Raji (cell line): Measurements from ENCODE around the gene FGD3.

Experiments used
- POLR2A ChIP-seq: IDR thresholded peaks from 2 replicates; pipeline ENCODE4 v1.6.1; 2011; ENCODE audit warnings: low read depth, low read length, control low read depth; ENCODE audit not compliant: insufficient read depth

The FGD3 gene

DNA sequence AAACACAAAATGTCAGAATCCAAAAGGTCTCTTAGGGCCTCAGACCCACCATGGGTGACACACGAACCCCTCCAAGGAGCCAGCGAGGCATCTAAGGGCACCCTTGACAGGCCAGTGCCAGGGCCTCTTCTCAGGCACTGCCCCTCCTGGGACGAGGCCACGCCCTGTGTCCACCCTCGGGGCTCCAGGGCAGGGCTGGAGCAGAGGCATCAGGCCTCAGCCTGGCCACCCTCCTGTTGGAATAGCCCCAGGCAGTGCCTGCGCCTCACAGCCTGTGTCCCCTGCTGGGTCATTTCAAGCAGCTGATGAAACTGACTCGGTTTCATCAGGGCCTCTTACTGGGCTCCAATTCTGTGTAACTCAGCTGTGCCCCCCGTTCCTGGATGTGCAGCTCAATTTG, 78.4 kb downstream of the FGD3 start:
- no peak for TF ChIP-seq POLR2A

DNA sequence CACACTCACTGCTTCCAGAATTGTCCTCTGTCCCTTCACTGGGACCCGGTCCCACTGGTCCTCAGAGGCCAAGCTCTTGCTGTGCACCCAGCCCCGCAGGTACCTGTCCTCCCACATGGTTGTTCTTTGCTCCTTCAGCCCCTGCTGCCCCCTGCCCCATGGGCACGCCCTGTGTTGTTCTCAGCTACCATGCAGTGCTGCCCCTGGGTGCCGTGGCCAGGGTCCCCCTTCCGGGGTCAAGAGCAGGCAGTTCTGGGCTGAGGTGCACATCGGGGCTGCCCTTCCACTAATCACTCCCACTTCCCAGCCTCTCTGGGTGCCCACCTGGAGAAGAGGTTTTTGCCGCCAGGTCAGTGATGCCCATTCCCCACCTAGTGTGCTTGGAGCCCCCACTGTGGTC, 79.3 kb downstream of the FGD3 start:
- TF ChIP-seq POLR2A = no peak

DNA sequence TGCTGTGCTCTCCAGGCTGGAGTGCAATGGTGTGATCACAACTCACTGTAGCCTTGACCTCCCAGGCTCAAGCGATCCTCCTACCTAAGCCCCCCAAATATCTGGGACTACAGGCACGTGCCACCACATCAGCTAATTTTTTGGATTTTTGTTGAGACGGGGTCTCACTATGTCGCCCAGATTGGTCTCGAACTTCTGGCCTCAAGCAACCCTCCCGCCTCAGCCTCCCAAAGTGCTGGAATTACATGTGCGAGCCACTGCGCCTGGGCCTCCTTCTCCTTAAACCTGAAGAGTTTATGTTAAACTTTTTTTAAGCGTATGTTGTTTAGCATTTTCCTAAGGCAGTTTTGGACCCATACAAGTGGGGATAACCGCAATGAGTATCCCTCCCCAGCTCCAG, 80.4 kb downstream of the FGD3 start:
- no peak for TF ChIP-seq POLR2A

DNA sequence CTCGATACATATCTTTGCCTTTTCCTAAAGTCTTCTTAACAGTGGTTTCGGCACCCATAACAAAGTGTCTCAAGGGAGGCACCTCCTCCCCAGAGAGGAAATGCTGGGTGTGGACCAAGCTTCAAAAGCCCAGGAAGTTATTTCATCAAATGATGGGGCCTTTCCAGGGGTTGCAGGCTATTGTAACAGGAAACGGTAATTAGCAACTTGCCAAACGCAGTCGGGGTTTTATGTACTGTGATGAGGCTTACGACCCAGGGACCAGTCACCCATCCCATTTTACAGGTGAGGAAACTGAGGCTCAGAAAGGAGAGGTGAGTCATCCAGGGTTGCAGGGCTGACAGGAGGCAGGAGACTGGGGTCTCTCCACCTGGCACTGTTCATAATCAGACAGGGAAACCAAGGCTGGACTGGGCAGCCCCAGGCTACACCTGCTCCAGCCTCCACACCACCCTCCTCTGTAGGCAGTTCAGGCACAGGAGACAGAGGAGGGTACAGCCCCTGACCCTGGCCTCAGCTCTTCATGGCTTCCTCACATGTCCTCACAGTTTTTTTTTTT, 81.2 kb downstream of the FGD3 start:
- no peak for TF ChIP-seq POLR2A

DNA sequence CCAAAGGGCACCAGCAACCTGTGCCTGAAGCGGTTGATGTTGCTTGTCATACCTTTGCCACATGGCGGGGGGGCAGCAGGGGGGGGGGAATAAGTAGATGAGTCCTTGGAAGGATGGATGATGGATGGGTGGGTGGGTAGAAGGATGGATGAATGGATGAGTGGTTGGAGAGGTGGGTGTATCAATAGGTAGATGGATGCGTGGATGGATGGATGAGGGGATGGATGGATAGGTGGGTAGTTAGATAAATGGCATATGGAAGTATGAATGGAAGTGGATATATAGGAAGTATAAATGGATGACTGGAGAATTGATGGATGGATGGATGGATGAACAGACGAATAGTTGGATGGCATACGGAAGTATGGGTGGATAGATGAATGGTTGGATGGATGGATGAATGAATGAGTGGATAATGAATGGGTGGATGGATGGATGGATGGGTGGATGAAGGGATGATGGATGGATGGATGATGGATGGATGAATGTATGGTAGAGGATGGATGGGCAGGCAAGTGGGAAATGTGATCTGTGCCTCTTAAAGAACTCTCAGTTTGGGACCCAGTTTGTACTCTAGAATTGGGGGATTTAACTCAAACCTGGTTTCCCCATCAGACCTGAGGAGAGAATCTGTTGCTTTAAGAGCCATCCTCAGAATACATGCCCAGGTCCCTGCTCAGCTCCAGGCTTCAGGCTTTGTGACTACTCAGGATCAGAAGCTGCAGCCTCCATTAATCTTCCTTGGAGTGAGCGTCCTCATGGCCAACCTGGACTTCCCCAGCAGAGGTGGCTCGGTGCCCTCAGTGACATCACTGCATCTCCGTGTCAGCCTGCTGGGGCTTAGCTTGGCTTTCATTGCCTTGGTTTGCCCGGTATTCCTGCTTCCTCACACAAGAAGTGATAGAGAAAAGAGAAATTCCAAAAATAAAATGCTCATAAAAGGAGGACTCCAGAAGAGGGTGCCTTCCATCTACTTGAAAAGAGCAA, 83.6 kb downstream of the FGD3 start:
- no peak for TF ChIP-seq POLR2A

DNA sequence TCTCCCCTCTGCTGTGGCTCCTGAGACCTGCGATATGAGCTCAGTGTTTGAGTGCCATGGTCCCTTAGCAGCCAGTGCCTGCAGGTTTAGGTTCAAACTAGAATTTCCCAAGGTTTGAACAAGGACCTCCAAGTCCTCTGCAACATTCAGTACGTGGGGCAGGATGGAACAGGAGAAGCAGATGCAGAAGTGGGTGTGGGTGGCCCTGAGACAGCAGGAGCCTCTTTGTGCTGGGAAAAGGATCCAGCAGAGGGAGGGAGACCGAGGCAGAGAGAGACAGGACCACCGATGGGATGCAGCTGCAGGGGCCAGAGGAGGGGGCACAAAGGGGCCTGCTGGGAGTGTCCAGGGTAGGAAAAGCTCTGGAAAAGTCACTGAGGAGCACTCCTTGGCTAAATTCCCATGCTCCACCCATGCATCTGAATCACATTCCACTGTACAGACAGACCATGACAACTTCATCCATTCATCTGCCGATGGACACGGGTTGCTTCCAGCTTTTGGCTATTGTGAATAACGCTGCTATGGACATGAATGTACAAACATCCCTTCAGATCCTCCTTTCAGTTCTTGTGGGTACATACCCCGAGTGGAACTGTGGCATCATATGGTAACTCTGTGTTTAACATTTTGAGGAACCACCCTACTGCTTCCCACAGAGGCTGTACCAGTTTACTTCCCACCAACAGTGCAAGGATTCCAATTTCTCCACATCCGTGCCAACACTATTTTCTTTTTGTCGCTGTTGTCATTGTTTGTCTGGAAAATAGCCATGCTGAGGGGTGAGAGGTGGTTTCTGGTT, 84.5 kb downstream of the FGD3 start:
- no peak for TF ChIP-seq POLR2A

DNA sequence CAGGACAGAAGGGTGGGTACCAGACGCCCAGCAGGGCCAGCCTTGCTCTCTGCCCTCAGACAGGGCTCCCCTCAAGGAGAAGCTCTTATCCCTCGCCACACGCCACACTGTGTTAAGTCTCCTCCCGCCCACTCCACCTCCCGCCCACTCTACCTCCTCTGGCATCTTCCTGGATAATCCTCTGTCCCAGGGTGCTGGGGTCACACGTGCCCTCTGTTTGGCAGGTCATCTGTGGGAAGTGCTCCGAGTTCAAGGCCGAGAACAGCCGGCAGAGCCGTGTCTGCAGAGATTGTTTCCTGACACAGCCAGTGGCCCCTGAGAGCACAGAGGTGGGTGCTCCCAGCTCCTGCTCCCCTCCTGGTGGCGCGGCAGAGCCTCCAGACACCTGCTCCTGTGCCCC, 85.2 kb downstream of the FGD3 start:
- TF ChIP-seq POLR2A = no peak

DNA sequence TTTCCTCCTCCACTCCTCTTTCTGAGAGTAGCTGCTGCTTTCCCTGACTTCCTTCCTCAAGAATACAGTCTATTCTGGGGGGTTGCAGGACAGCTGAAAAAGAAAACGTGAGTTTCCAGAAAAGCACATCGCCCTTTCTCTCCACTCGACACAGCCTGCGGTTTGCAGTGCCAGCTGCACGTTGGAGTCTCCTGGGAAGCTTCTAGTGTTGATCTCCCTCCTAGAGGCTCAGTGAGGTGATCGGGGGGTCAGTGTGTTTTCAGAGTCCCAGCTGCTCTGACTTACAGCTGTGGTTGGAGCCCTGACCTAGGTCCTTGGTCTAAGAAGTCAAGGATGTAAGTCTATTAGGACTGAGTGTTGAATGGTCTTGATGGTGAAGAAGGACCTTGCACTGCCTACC, 86.2 kb downstream of the FGD3 start:
- no peak for TF ChIP-seq POLR2A

DNA sequence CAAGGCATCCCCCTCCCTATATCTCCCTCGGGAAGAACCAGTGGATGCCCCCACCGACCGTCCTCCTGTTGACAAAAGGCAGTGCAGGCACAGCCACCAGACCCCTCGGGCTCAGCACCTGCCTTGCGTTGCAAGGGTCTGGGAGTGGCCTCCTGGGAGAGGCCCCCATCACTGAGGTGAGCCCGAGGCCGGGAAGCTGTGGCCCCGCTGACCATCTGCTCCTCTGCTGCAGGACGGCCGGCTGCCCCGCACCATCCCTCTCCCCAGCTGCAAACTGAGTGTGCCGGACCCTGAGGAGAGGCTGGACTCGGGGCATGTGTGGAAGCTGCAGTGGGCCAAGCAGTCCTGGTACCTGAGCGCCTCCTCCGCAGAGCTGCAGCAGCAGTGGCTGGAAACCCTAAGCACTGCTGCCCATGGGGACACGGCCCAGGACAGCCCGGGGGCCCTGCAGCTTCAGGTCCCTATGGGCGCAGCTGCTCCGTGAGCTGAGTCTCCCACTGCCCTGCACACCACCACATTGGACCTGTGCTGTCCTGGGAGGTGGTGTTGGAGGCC, 87.9 kb downstream of the FGD3 start:
- no peak for TF ChIP-seq POLR2A

DNA sequence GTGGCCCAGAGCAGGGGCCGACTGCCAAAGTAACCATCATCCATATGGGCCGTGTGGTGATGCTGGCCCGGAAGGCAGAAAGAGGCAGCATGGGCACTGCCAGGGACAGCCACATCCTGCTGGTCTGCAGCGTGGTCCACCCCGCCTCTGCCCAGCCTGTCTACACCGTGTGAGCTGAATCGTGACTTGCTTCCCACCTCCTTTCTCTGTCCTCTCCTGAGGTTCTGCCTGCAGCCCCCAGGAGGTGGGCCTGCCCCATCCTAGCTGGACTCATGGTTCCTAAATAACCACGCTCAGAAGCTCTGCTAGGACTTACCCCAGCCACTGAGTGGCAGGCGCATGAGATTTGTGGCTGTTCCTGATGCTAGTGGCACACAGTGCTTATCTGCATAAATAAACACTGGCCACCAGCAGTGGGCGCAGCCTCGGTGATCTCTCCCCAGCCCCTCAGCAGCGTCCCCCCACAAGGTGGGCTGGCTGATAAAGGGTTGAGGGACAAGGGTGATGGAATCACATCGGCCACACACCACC, 88.6 kb downstream of the FGD3 start:
- TF ChIP-seq POLR2A = no peak

DNA sequence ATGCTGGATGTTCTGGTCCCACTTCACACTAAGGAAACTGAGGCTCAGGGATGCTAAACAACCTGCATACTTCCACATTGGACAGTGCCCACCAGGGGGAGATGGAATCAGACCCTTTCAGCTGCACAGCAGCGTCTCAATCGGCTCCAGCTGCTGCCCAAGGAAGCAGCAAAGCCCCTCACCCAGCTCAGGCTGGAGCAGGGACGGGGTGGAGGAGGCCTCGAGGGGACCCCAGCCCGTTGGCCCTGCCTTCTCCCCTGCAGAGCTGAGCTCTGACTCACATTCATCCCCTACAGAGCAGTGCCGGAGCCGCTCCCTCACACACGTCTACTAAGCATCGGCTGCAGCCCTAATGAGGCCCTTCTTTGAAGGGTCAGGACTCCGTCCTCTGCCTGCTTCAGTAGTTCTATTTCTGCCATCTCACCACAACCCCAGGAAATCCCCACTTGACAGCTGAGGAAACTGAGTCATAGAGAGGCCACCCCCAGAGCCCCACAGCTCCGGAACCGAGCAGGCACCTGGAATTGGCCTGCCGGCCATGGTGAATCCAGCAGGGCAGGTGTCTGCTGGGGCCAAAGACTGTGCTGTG, 89.7 kb downstream of the FGD3 start:
- no peak for TF ChIP-seq POLR2A

DNA sequence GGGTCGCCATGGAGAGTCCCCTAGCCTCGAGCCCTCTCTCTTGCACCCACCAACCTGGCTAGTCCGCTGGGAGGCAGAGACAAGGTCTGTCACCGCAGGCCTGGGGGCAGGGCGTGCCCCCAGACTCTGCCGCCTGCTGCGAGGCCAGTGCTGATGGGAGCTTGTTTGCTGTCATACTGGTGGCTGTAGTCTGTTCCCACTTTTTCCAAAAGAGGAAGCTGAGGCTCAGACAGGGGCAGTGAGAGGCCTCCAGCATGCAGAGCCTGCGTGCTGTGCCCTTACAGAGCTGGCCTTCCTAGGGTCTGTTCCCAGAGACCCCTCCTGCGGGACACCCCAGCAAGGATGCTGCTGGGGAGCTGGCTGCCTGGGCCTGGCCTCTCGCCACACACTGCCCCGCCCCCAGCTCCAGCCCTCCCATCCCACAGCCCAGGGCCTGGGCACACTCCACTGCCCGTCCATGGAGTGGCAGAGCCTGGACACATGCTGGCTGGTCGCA, 90.2 kb downstream of the FGD3 start:
- no peak for TF ChIP-seq POLR2A

DNA sequence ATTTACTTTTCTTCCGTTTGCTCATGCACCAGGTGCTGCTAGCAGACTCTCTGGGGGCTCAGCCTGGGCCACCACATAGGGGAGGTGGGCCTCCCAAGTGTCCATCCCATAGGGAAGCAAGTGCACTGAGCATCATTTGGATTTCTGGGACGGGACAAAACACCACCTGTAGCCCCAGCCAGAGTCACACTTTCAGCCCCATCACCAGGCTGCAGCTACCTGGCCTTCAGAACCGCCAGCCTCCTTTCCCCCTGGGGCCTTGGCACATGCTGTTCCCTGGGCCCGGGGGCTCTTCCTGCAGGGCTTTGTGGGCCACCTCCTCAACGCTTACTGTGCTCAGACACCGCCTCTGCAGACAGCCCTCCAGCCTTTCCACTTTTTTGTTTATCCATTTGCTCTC, 91.6 kb downstream of the FGD3 start:
- TF ChIP-seq POLR2A = no peak

DNA sequence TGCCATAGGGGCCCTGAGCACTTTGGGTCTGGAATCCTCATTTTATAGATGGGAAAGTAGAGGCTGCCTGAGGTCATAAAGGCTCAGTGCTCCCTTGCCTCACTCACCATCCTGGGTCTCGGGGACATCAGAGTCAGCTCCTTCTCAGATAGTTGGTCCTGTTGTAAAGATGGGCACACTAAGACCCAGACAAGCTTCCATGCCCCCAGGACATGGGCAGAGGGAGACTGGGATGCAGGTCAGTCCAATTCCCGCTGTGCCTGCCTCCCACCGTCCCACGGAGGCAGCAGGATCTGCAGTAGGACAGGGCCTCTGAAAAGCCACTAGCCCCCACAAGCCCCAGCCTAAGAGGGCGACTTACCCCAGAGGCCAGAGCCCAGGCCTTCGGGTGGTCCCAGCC, 92.1 kb downstream of the FGD3 start:
- TF ChIP-seq POLR2A = no peak

DNA sequence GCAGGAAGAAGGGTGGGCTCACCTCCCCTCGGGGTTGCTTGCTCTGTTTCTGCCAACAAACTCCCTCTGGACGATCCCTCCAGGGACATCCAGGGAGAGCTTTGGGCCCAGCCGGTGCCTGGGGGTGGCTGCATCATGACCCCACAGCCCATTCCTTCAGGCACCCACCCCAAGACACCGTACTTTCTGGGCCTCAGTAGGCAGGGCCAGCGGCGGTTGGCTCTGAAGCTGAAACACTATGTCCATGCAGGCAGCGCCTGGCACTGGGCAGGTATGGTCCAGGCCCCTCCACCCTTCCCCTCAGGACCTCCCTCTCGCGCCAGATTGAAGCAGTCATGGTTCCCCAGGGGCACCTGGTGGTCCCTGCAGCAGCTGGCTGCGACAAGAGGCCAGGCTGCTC, 92.7 kb downstream of the FGD3 start:
- no peak for TF ChIP-seq POLR2A
